BLaER1 treated with 17β-estradiol and CSF1 and Interleukin-3, amounts not matched to agents 10 nM and 100 nM (cell line): ENCODE data around the gene SAPCD1.
A peak's percentile ranks its signal among the peaks of the same experiment; 100 is the strongest.

Experiments used
- H3K27ac ChIP-seq, 11 experiments: shearing (Covaris generic); formaldehyde crosslinking; 2 replicates each; pipeline ENCODE4 v1.8.1; 2022
- H3K27me3 ChIP-seq, 11 experiments: shearing (Covaris generic); formaldehyde crosslinking; 2 replicates each; pipeline ENCODE4 v1.8.1; 2022
- H3K36me3 ChIP-seq, 11 experiments: shearing (Covaris generic); formaldehyde crosslinking; 2 replicates each; pipeline ENCODE4 v1.8.1; 2022
- H3K4me1 ChIP-seq, 10 experiments: shearing (Covaris generic); formaldehyde crosslinking; 2 replicates each; pipeline ENCODE4 v1.8.1; 2022
- H3K4me2 ChIP-seq, 11 experiments: shearing (Covaris generic); formaldehyde crosslinking; 2 replicates each; pipeline ENCODE4 v1.8.1; 2022
- H3K4me3 ChIP-seq, 10 experiments: shearing (Covaris generic); formaldehyde crosslinking; 2 replicates each; pipeline ENCODE4 v1.8.1; 2022
- H3K9ac ChIP-seq, 11 experiments: shearing (Covaris generic); formaldehyde crosslinking; 2 replicates each; pipeline ENCODE4 v1.8.1; 2022
- H3K9me3 ChIP-seq, 11 experiments: shearing (Covaris generic); formaldehyde crosslinking; replicated peaks in 1 of 11; 2 replicates each; pipeline ENCODE4 v1.8.1; 2022
- H4K20me1 ChIP-seq, 11 experiments: shearing (Covaris generic); formaldehyde crosslinking; 2 replicates each; pipeline ENCODE4 v1.8.1; 2022
- Cebpa-rat ChIP-seq, 11 experiments: shearing (Covaris generic); IDR thresholded peaks; 2 replicates each; pipeline ENCODE4 v1.8.1; 2022

The SAPCD1 gene

GRCh38 chr6:31780507-31781243 lies 18.2 kb downstream of the SAPCD1 start:
- Histone ChIP-seq H4K20me1 (peaks cover 0 to 60% (median 18%) of the 10 kb centered on the region in 11 experiments; a peak in 11 of 22 replicates), H3K9me3 (no peaks in the 10 kb centered on the region), H3K4me3 (no peak overlapping the region), H3K4me2 (no peak overlapping the region), H3K36me3 (peaks cover 76 to 84% (median 81%) of the 10 kb centered on the region in 11 experiments), H3K9ac (no peak overlapping the region), H3K4me1 (peaks cover 25 to 34% (median 27%) of the 10 kb centered on the region in 10 experiments), H3K27ac (no peak overlapping the region), H3K27me3 (no peaks in the 10 kb centered on the region)
- TF ChIP-seq Cebpa-rat (IDR thresholded peaks at IDR 0.05): no peak

GRCh38 chr6:31781244-31782125 lies 19.0 kb downstream of the SAPCD1 start:
- Histone ChIP-seq H3K27ac (no peak overlapping the region), H3K27me3 (no peaks in the 10 kb centered on the region), H3K36me3 (peaks cover 81 to 92% (median 89%) of the 10 kb centered on the region in 11 experiments), H3K9me3 (no peaks in the 10 kb centered on the region), H4K20me1 (peaks cover 0 to 60% (median 18%) of the 10 kb centered on the region in 11 experiments; a peak in 11 of 22 replicates), H3K4me1 (peaks cover 16 to 26% (median 19%) of the 10 kb centered on the region in 10 experiments), H3K4me3 (no peak overlapping the region), H3K4me2 (no peak overlapping the region), H3K9ac (no peak overlapping the region)
- TF ChIP-seq Cebpa-rat (IDR thresholded peaks at IDR 0.05): no peak

GRCh38 chr6:31782126-31782855 lies 19.8 kb downstream of the SAPCD1 start:
- no peak overlapping the region for H3K4me3 ChIP-seq
- H4K20me1 ChIP-seq: peaks cover 0 to 59% (median 18%) of the 10 kb centered on the region in 11 experiments; a peak in 11 of 22 replicates
- no peak overlapping the region for H3K27ac ChIP-seq
- H3K4me1 ChIP-seq: peaks cover 8 to 18% (median 11%) of the 10 kb centered on the region in 10 experiments
- peaks cover 81 to 100% (median 98%) of the 10 kb centered on the region in 11 experiments for H3K36me3 ChIP-seq
- H3K9ac ChIP-seq: no peak overlapping the region
- no peaks in the 10 kb centered on the region for H3K27me3 ChIP-seq
- no peak overlapping the region for H3K4me2 ChIP-seq
- H3K9me3 ChIP-seq: no peaks in the 10 kb centered on the region
- TF ChIP-seq Cebpa-rat (IDR thresholded peaks at IDR 0.05): no peak

- Histone ChIP-seq H4K20me1 (peaks cover 0 to 38% (median 5%) of the 10 kb centered on the region in 11 experiments; a peak in 9 of 22 replicates), H3K4me3 (no peak overlapping the region), H3K9me3 (no peaks in the 10 kb centered on the region), H3K27me3 (no peaks in the 10 kb centered on the region), H3K9ac (peak overlapping the region in 2 of 11 experiments; percentile 25 to 34; a peak in 1 of 22 replicates), H3K4me2 (no peak overlapping the region), H3K36me3 (peaks cover 67 to 100% (median 98%) of the 10 kb centered on the region in 11 experiments), H3K27ac (no peak overlapping the region), H3K4me1 (peaks cover 2 to 13% (median 3%) of the 10 kb centered on the region in 10 experiments)
- TF ChIP-seq Cebpa-rat (IDR thresholded peaks at IDR 0.05): no peak
These were observed 21.9 kb downstream of the SAPCD1 start for GRCh38 chr6:31784098-31784925.

- H3K36me3 ChIP-seq: peaks cover 55 to 100% (median 97%) of the 10 kb centered on the region in 11 experiments
- H3K4me1 ChIP-seq: peaks cover 7 to 17% (median 15%) of the 10 kb centered on the region in 10 experiments
- H3K27ac ChIP-seq: no peak overlapping the region; a peak in 1 of 22 replicates
- H3K4me3 ChIP-seq: no peak overlapping the region
- TF ChIP-seq Cebpa-rat (IDR thresholded peaks at IDR 0.05): no peak
- no peaks in the 10 kb centered on the region for H3K9me3 ChIP-seq
- H4K20me1 ChIP-seq: peaks cover 0 to 29% (median 5%) of the 10 kb centered on the region in 11 experiments; a peak in 9 of 22 replicates
- H3K27me3 ChIP-seq: no peaks in the 10 kb centered on the region
- H3K4me2 ChIP-seq: no peak overlapping the region
- peak overlapping the region in 1 of 11 experiments; percentile 33; a peak in 1 of 22 replicates for H3K9ac ChIP-seq
These were observed 23.0 kb downstream of the SAPCD1 start for GRCh38 chr6:31785475-31785874.

GRCh38 chr6:31791324-31792089 lies 29.1 kb downstream of the SAPCD1 start:
- H4K20me1 ChIP-seq: peaks cover 0 to 24% (median 0%) of the 10 kb centered on the region in 11 experiments; a peak in 3 of 22 replicates
- no peaks in the 10 kb centered on the region for H3K9me3 ChIP-seq
- H3K4me3 ChIP-seq: no peak overlapping the region
- no peak for TF ChIP-seq Cebpa-rat (IDR thresholded peaks at IDR 0.05)
- H3K36me3 ChIP-seq: peaks cover 15 to 70% (median 61%) of the 10 kb centered on the region in 11 experiments; a peak in 21 of 22 replicates
- peak overlapping the region in 1 of 11 experiments; percentile 98; a peak in 4 of 22 replicates for H3K9ac ChIP-seq
- H3K4me1 ChIP-seq: peaks cover 40 to 62% (median 55%) of the 10 kb centered on the region in 10 experiments
- H3K27ac ChIP-seq: peak overlapping the region in 2 of 11 experiments; percentile 8; a peak in 1 of 22 replicates
- peak overlapping the region in 9 of 11 experiments; percentile 2 to 97 (median 40); a peak in 13 of 22 replicates for H3K4me2 ChIP-seq
- H3K27me3 ChIP-seq: no peaks in the 10 kb centered on the region

GRCh38 chr6:31792090-31792374 lies 29.6 kb downstream of the SAPCD1 start:
- H3K9ac ChIP-seq: peak overlapping the region in 6 of 11 experiments; percentile 35 to 99 (median 80); a peak in 7 of 22 replicates
- no peak for TF ChIP-seq Cebpa-rat (IDR thresholded peaks at IDR 0.05)
- H3K4me1 ChIP-seq: peaks cover 45 to 67% (median 59%) of the 10 kb centered on the region in 10 experiments
- no peaks in the 10 kb centered on the region for H3K27me3 ChIP-seq
- no peak overlapping the region for H3K4me3 ChIP-seq
- H3K36me3 ChIP-seq: peaks cover 15 to 70% (median 59%) of the 10 kb centered on the region in 11 experiments; a peak in 21 of 22 replicates
- no peaks in the 10 kb centered on the region for H3K9me3 ChIP-seq
- H4K20me1 ChIP-seq: peaks cover 0 to 24% (median 0%) of the 10 kb centered on the region in 11 experiments; a peak in 3 of 22 replicates
- H3K4me2 ChIP-seq: peak overlapping the region in 8 of 11 experiments; percentile 81 to 99 (median 93); a peak in 9 of 22 replicates
- peak overlapping the region in 2 of 11 experiments; percentile 8; a peak in 1 of 22 replicates for H3K27ac ChIP-seq
